Stimulated activated CD8-positive, alpha-beta memory T cell treated with anti-CD3 and anti-CD28 coated beads, Interleukin-15, amount 100 ng/mL, for 1 hour (primary cell): ENCODE results near the gene ACADVL.

Experiments used
- DNase-seq: peaks from one replicate; pipeline ENCODE4 v3.0.0-alpha.2; 2020; ENCODE audit warnings: low read depth

Gene ACADVL

DNA sequence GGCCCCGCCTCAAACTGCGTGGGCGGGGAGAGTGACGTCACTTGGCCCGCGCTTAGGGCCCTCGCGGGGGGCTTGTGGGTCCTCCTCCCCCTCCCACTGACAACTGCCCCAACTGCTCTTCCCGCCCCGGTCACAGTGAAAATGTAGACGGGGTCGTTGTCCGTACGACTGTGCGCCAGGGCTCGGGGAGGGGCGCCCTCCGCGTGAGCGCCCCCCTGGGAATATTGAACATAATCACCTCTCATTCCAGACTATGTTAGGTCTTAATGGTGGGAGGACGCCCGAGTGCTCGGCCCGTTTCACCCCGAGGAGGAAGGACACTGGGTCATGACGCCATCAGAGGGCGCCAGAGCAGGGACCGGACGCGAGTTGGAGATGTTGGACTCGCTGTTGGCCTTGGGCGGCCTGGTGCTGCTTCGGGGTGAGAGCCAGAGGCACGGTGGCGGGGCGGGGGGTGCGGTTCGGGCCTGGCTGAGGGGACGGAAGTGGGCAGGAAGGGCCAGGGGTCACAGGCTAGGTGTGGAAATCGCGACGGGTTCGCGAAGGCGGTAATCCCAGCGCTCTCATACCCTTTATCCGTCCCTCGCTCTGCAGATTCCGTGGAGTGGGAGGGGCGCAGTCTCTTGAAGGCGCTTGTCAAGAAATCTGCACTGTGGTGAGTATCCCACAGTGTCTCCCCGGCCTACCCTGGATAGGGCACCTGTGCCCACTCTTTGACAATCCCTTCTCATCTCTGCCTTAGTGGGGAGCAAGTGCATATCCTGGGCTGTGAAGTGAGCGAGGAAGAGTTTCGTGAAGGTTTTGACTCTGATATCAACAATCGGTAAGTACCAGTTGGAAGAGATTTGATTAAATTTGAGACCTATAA is 32.7 kb downstream of the ACADVL start, which contains the start of gene ELP5:
TSS of gene ELP5 (plus strand) at position 40 of the 868 bp plus-strand sequence. CDS start at position 376, 336 bp downstream.
- peak; percentile 73 for DNase-seq

DNA sequence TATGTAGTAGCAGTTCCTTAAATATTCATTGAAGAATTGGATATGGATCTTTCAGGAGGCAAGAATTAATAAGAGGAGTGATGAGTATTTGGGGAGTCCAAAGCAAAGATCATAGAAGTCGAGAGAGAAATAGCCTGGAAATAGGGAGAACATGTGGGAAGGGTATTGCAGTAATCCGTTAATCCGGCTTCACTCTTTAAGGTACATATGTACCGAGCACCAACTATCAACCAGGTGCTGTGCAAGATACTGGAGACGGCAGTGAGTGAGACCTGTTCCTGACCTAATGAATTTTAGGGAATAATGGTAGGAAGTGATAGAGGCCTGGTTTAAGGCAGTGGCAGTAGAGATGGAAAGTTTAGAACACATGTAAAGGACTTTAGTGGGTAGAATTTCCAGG is 33.3 kb downstream of the ACADVL start:
- no peak for DNase-seq

DNA sequence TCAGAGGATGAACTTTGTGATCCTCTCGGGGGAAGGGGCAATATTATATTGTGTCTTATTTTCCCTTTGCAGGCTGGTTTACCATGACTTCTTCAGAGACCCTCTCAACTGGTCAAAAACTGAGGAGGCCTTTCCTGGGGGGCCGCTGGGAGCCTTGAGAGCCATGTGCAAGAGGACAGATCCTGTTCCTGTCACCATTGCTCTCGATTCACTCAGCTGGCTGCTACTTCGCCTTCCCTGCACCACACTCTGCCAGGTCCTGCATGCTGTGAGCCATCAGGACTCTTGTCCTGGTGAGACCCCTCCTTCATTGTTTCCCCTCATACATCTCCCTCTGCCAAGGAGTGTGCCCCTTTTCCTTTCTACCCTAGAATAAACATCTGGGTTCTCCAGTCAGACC is 34.8 kb downstream of the ACADVL start:
- DNase-seq, result no peak

- no peak for DNase-seq
These were observed 37.2 kb downstream of the ACADVL start for GRCh38 chr17:7256766-7257456.

GRCh38 chr17:7258731-7259554 is 39.2 kb downstream of the ACADVL start:
- DNase-seq, result no peak

- no peak for DNase-seq
These were observed 39.8 kb downstream of the ACADVL start for GRCh38 chr17:7259555-7259889.

- no peak for DNase-seq
These were observed 40.4 kb downstream of the ACADVL start for GRCh38 chr17:7260151-7260550.

DNA sequence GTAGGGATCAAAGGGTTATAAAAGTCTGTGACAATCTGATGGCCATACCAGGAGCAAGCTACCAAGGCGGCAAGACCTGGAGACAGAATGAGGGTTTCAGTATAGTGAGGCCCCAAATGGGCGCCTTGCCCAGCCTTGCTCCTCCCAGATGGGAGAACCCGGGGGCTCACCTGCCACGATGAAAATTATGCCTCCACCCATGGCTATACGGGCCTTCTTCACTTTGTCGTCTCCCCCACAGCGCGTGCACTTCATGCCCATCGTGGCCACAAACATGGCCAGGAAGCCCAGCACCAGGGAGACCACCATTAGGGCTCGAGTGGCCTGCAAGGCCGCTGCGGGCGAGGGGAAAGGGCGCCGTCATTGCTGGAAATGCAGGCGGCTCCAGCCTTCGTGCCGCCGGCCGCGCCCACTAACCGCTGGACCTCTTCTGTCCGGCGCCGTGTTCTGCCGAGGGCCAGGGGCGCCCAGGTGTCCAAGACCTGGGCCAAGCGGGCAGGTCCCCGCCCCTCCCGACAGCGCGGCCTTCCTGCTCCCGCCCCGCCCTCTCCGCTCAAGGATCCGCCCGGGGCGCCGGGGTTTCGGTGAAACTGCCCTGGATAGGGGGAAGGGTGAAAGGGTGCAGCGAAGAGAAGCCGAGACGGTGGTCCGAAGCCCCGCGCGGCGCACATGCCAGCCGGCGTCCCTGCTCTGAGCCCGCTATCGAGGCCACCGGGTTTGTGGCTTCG is 41.1 kb downstream of the ACADVL start:
- DNase-seq, result no peak

- no peak for DNase-seq
These were observed 41.8 kb downstream of the ACADVL start for GRCh38 chr17:7261379-7262191.

DNA sequence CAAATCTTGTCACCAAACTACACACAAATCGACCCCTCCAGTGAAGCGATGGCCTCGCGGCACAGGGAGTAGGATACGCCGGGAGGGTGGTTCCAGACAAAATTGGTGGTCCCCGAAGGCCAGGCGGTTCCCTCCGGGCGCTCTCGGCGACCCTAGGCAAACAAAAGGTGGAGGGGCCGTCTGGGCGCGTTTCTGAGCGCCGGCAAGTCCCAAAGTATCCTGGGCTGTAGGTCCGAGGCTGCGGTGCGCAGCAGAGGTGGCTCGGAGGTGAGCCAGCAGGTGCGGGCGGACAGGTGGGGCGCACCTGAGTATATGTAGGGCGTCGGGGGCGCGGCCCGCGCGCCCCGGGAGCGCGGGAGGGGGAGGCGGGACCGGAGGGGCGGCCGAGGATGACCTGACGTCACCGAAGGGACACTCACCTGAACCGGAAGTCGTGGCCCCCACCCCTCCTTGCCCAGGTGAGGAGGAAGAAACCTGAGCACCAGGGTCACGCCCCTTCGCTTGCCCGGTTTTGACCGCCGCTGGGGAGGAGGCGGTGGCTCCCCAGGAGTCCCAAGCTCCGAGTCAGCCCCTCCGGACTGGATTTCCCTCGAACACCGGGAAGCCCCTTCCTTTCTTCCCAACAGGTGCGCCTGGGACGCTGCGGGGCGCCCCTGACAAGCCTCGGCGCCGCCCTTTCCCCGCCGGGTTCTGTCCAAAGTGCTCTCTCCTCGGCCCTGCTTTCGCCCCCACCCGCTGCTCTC is 42.6 kb downstream of the ACADVL start, which contains the start of gene CLDN7:
TSS of gene CLDN7 (minus strand) at position 287 of the 743 bp plus-strand sequence. CDS start 435 bp downstream, outside the sequence.
- DNase-seq, result no peak

- DNase-seq, result no peak
These were observed 43.4 kb downstream of the ACADVL start for GRCh38 chr17:7262935-7263800.

GRCh38 chr17:7263801-7264078 is 44.0 kb downstream of the ACADVL start:
- no peak for DNase-seq

DNA sequence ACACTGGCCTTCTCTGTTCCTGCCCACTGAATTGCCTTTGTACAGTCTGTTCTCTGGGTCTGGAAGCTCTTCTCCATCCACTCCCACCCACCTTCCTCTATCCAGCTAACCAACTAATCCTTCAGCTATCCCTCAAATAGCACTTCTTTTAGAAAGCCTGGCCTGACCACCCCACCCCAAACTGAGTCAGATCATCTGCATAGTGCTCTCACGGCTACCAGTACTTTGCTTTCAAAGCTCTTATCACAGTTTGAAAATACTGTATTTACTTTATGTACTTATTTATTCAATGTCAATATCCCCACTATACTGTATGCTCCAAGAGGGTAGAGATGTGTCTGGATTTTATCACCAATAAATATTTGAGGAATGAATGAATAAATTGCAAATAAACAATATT is 47.0 kb downstream of the ACADVL start:
- no peak for DNase-seq
